MM.1S (cell line): ENCODE data around the gene AUTS2.

ENCODE experiments used
- DNase-seq: peaks from one replicate; pipeline ENCODE4 v3.0.0-alpha.2; 2015
- H2AFZ ChIP-seq: fragments of 300-600 bp; sonication (generic); 2 replicates; pipeline ENCODE4 v1.6.0; 2016; ENCODE audit warnings: antibody characterized with exemption, low read length
- H3F3A ChIP-seq: fragments of 300-600 bp; sonication (generic); 2 replicates; pipeline ENCODE4 v1.6.1; 2016; ENCODE audit warnings: mild to moderate bottlenecking, antibody characterized with exemption, low read length, moderate library complexity, mixed read lengths; ENCODE audit not compliant: insufficient read depth
- H3K27ac ChIP-seq: fragments of 300-600 bp; sonication (generic); 2 replicates; pipeline ENCODE4 v1.5.1; 2016; ENCODE audit warnings: mild to moderate bottlenecking, low read length
- H3K27me3 ChIP-seq: fragments of 300-600 bp; sonication (generic); replicated peaks from 2 replicates; pipeline ENCODE4 v1.6.0; 2016; ENCODE audit warnings: low read length; ENCODE audit not compliant: insufficient read depth
- H3K36me3 ChIP-seq: fragments of 300-600 bp; sonication (generic); replicated peaks from 2 replicates; pipeline ENCODE4 v1.6.1; 2016; ENCODE audit warnings: mild to moderate bottlenecking, low read length, mixed read lengths; ENCODE audit not compliant: insufficient read depth
- H3K4me1 ChIP-seq: fragments of 300-600 bp; sonication (generic); 2 replicates; pipeline ENCODE4 v1.6.1; 2016; ENCODE audit warnings: low read length, mixed read lengths
- H3K4me2 ChIP-seq: fragments of 300-600 bp; sonication (generic); 2 replicates; pipeline ENCODE4 v1.6.0; 2016; ENCODE audit warnings: low read depth, low read length
- H3K4me3 ChIP-seq: fragments of 300-600 bp; sonication (generic); 2 replicates; pipeline ENCODE4 v1.5.1; 2016; ENCODE audit warnings: low read length, mixed read lengths
- H3K79me2 ChIP-seq: fragments of 300-600 bp; sonication (generic); 2 replicates; pipeline ENCODE4 v1.6.1; 2016; ENCODE audit warnings: mixed run types, low read length, mixed read lengths
- H3K9ac ChIP-seq: fragments of 300-600 bp; sonication (generic); 2 replicates; pipeline ENCODE4 v1.6.1; 2016; ENCODE audit warnings: low read length, mixed read lengths
- H3K9me2 ChIP-seq: fragments of 300-600 bp; sonication (generic); replicated peaks from 2 replicates; pipeline ENCODE4 v1.6.1; 2016; ENCODE audit warnings: mild to moderate bottlenecking, low read length, mixed read lengths; ENCODE audit not compliant: insufficient read depth
- H3K9me3 ChIP-seq: fragments of 300-600 bp; sonication (generic); replicated peaks from 2 replicates; pipeline ENCODE4 v1.6.1; 2016; ENCODE audit warnings: mild to moderate bottlenecking, low read length, mixed read lengths; ENCODE audit not compliant: insufficient read depth
- H4K20me1 ChIP-seq: fragments of 300-600 bp; sonication (generic); 2 replicates; pipeline ENCODE4 v1.6.1; 2016; ENCODE audit warnings: mild to moderate bottlenecking, low read length, moderate library complexity, mixed read lengths; ENCODE audit not compliant: insufficient read depth
- CTCF ChIP-seq: fragments of 300-600 bp; sonication (generic); IDR thresholded peaks from 2 replicates; pipeline ENCODE4 v1.5.1; 2016; ENCODE audit warnings: antibody characterized with exemption, low read length, mixed read lengths
- EZH2 ChIP-seq: fragments of 300-600 bp; sonication (generic); optimal IDR thresholded peaks from 2 replicates; pipeline ENCODE3; 2017; ENCODE audit warnings: low read depth, mild to moderate bottlenecking, antibody characterized with exemption, low read length, mixed read lengths
- EZH2phosphoT487 ChIP-seq: fragments of 300-600 bp; sonication (generic); IDR thresholded peaks from 2 replicates; pipeline ENCODE4 v1.6.1; 2018; ENCODE audit warnings: antibody characterized with exemption, low read length

AUTS2 gene

GRCh38 chr7:69765879-69766278 lies 167.6 kb downstream of the AUTS2 start:
- Histone ChIP-seq H3K36me3 (no peaks in the 10 kb centered on the region), H3K4me3 (no peak overlapping the region), H3K9ac (no peak overlapping the region), H3K27me3 (no peaks in the 10 kb centered on the region), H3K79me2 (no peaks in the 10 kb centered on the region), H3K27ac (no peak overlapping the region), H3K9me3 (no peaks in the 10 kb centered on the region), H3F3A (no peaks in the 10 kb centered on the region), H4K20me1 (no peaks in the 10 kb centered on the region), H2AFZ (no peak overlapping the region), H3K9me2 (no peaks in the 10 kb centered on the region), H3K4me1 (no peaks in the 10 kb centered on the region), H3K4me2 (no peak overlapping the region)
- no peak for TF ChIP-seq CTCF
- no peak for TF ChIP-seq EZH2phosphoT487
- no peak for TF ChIP-seq EZH2
- no peak for DNase-seq

GRCh38 chr7:69768986-69769595 lies 170.8 kb downstream of the AUTS2 start:
- Histone ChIP-seq H4K20me1 (no peaks in the 10 kb centered on the region), H3K36me3 (no peaks in the 10 kb centered on the region), H3K27me3 (no peaks in the 10 kb centered on the region), H2AFZ (no peak overlapping the region), H3K4me2 (no peak overlapping the region), H3K9ac (no peak overlapping the region), H3K4me3 (no peak overlapping the region), H3F3A (no peaks in the 10 kb centered on the region), H3K9me3 (no peaks in the 10 kb centered on the region), H3K9me2 (no peaks in the 10 kb centered on the region), H3K4me1 (no peaks in the 10 kb centered on the region), H3K79me2 (no peaks in the 10 kb centered on the region), H3K27ac (no peak overlapping the region)
- TF ChIP-seq CTCF (no peak), EZH2 (no peak), EZH2phosphoT487 (no peak)
- DNase-seq = no peak

GRCh38 chr7:69769826-69770225 lies 171.6 kb downstream of the AUTS2 start:
- Histone ChIP-seq H3K27ac (no peak overlapping the region), H3K9me2 (no peaks in the 10 kb centered on the region), H4K20me1 (no peaks in the 10 kb centered on the region), H3K9ac (no peak overlapping the region), H3F3A (no peaks in the 10 kb centered on the region), H2AFZ (no peak overlapping the region), H3K4me2 (no peak overlapping the region), H3K79me2 (no peaks in the 10 kb centered on the region), H3K9me3 (no peaks in the 10 kb centered on the region), H3K4me3 (no peak overlapping the region), H3K27me3 (no peaks in the 10 kb centered on the region), H3K36me3 (no peaks in the 10 kb centered on the region), H3K4me1 (no peaks in the 10 kb centered on the region)
- TF ChIP-seq EZH2 (no peak), EZH2phosphoT487 (no peak), CTCF (no peak)
- DNase-seq = no peak
